NCI-H1694 treated with DMSO at 0.1 percent for 48 hours (cell line): Measurements from ENCODE around the gene COL5A1.
"Not testable (repeated sequence)": the region's sequence is repeated elsewhere in the genome, so short reads cannot be mapped to it uniquely, and the experiment has no call there.

Experiments
- DNase-seq: peaks from one replicate; lab custom pipeline; 2025; lab: John Stamatoyannopoulos, UW

The COL5A1 gene

GRCh38 chr9:134692573-134692860, 50.9 kb downstream of the COL5A1 start:
- no peak for DNase-seq

- no peak for DNase-seq
Measured at GRCh38 chr9:134693011-134693410, 51.4 kb downstream of the COL5A1 start.

GRCh38 chr9:134693641-134694367, 52.2 kb downstream of the COL5A1 start:
- DNase-seq, result no peak

GRCh38 chr9:134694368-134694665, 52.7 kb downstream of the COL5A1 start:
- DNase-seq, result no peak

GRCh38 chr9:134694714-134695113, 53.1 kb downstream of the COL5A1 start:
- DNase-seq, result no peak

- no peak for DNase-seq
Measured at GRCh38 chr9:134695144-134695543, 53.5 kb downstream of the COL5A1 start.

- DNase-seq, result no peak
Measured at GRCh38 chr9:134696433-134696832, 54.8 kb downstream of the COL5A1 start.

GRCh38 chr9:134698111-134698510, 56.5 kb downstream of the COL5A1 start:
- no peak for DNase-seq

GRCh38 chr9:134698587-134699342, 57.2 kb downstream of the COL5A1 start:
- DNase-seq, result peak; percentile 18

- no peak for DNase-seq
Measured at GRCh38 chr9:134699343-134699740, 57.7 kb downstream of the COL5A1 start.

GRCh38 chr9:134700636-134701350, 59.2 kb downstream of the COL5A1 start:
- DNase-seq, result no peak

- DNase-seq, result no peak
Measured at GRCh38 chr9:134701581-134702259, 60.1 kb downstream of the COL5A1 start.

GRCh38 chr9:134702291-134702690, 60.7 kb downstream of the COL5A1 start:
- no peak for DNase-seq

- DNase-seq, result not testable (repeated sequence)
Measured at GRCh38 chr9:134703730-134704114, 62.1 kb downstream of the COL5A1 start.

- no peak for DNase-seq
Measured at GRCh38 chr9:134704498-134704897, 62.9 kb downstream of the COL5A1 start.

- DNase-seq, result no peak
Measured at GRCh38 chr9:134705786-134706185, 64.2 kb downstream of the COL5A1 start.

GRCh38 chr9:134706522-134706921, 64.9 kb downstream of the COL5A1 start:
- no peak for DNase-seq

GRCh38 chr9:134707031-134707680, 65.6 kb downstream of the COL5A1 start:
- DNase-seq, result peak; percentile 78

- DNase-seq, result no peak
Measured at GRCh38 chr9:134707731-134708671, 66.4 kb downstream of the COL5A1 start.

GRCh38 chr9:134708672-134709038, 67.1 kb downstream of the COL5A1 start:
- DNase-seq, result peak; percentile 67
